ENCODE results near the gene FYTTD1. TPM values are rescaled to one million over a fixed set of nuclear protein-coding genes. Genes with fewer than 3 reads are reported as not detected.

The FYTTD1 gene
- total RNA-seq, 1 experiment from 2014 or later: 70.7 TPM

DNA sequence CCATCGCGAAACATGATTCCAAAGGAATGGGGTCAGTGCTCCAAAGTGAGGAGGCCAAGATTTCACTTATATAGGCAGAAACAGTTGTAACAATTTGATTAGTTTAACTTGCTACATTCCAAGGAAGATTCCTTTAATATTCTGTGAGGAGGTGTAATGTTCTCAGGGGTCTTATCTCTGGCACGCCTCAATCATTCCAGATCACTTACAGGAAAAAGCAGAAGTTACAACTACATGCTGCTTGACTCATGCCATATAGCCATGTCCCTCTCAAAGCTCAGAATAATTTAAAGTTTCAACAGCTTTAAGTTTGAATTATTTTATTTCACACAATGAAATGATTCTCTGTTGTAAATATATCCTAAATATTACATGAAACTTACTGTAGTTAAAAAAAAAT, 3.5 kb upstream of the FYTTD1 start:
- H3K9me2 ChIP-seq (ENCODE audit: insufficient read depth): no peaks in the 10 kb centered on the region
- ChIA-PET RAD21 (ENCODE audit: low non-redundant PET in 1 of 2, low total read pairs in 2 of 2, uncharacterized antibody in 2 of 2, unreplicated experiment in 2 of 2) (no interaction called here), POLR2A (no interaction called here), CTCF (no interaction called here)
- no peak overlapping the region for H3K4me2 ChIP-seq (ENCODE audit: low read length)
- H2AFZ ChIP-seq (ENCODE audit: low read depth, low read length, poor library complexity, severe bottlenecking): no peak overlapping the region
- intact Hi-C loops (cut with micrococcal nuclease): no loop called here
- H3K4me3 ChIP-seq (replicated peaks in 1 of 2; ENCODE audit: low read depth in 1 of 2, low read length in 2 of 2): no peak overlapping the region
- DNase-seq (ENCODE audit: low read depth, low spot score): no peak
- H3K9ac ChIP-seq (ENCODE audit: low read length): no peak overlapping the region
- no TSS peak for BruUV-seq (replicated peaks)
- no peak for TF ChIP-seq TCF7L2 (IDR thresholded peaks at IDR 0.05; ENCODE audit: borderline replicate concordance, extremely low read depth, insufficient read depth, insufficient read length)
- no peak for TF ChIP-seq SP1 (IDR thresholded peaks at IDR 0.05; ENCODE audit: low read depth)
- TF ChIP-seq CTCF (IDR thresholded peaks at IDR 0.05 in 2 of 3, conservative IDR thresholded peaks at IDR 0.05 in 1 of 3; ENCODE audit: borderline replicate concordance in 1 of 3, insufficient read depth in 1 of 3, low read depth in 2 of 3, low read length in 2 of 3): no peak
- TF ChIP-seq, protein P1, sequence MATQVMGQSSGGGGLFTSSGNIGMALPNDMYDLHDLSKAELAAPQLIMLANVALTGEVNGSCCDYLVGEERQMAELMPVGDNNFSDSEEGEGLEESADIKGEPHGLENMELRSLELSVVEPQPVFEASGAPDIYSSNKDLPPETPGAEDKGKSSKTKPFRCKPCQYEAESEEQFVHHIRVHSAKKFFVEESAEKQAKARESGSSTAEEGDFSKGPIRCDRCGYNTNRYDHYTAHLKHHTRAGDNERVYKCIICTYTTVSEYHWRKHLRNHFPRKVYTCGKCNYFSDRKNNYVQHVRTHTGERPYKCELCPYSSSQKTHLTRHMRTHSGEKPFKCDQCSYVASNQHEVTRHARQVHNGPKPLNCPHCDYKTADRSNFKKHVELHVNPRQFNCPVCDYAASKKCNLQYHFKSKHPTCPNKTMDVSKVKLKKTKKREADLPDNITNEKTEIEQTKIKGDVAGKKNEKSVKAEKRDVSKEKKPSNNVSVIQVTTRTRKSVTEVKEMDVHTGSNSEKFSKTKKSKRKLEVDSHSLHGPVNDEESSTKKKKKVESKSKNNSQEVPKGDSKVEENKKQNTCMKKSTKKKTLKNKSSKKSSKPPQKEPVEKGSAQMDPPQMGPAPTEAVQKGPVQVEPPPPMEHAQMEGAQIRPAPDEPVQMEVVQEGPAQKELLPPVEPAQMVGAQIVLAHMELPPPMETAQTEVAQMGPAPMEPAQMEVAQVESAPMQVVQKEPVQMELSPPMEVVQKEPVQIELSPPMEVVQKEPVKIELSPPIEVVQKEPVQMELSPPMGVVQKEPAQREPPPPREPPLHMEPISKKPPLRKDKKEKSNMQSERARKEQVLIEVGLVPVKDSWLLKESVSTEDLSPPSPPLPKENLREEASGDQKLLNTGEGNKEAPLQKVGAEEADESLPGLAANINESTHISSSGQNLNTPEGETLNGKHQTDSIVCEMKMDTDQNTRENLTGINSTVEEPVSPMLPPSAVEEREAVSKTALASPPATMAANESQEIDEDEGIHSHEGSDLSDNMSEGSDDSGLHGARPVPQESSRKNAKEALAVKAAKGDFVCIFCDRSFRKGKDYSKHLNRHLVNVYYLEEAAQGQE (IDR thresholded peaks at IDR 0.05; ENCODE audit: low read depth): no peak
- no peak for TF ChIP-seq EGR1 (IDR thresholded peaks at IDR 0.05; ENCODE audit: low read depth)
- TF ChIP-seq ELF1 (IDR thresholded peaks at IDR 0.05; ENCODE audit: borderline replicate concordance, low read depth): no peak
- no peak for TF ChIP-seq YY1 (IDR thresholded peaks at IDR 0.05; ENCODE audit: extremely low read depth, insufficient replicate concordance, low read depth, low read length)
- TF ChIP-seq EZH2phosphoT487 (IDR thresholded peaks at IDR 0.05; ENCODE audit: borderline replicate concordance): no peak
- TF ChIP-seq EZH2 (IDR thresholded peaks at IDR 0.05): no peak
- TF ChIP-seq SIN3A (IDR thresholded peaks at IDR 0.05; ENCODE audit: low read depth): no peak
- no peak for TF ChIP-seq ZNF274 (IDR thresholded peaks at IDR 0.05; ENCODE audit: low read depth, low read length)
- TF ChIP-seq SRF (IDR thresholded peaks at IDR 0.05; ENCODE audit: low read depth): no peak
- no peak for TF ChIP-seq POLR2A (IDR thresholded peaks at IDR 0.05; ENCODE audit: borderline replicate concordance, extremely low read depth, insufficient read depth, insufficient read length)
- TF ChIP-seq FOSL1 (IDR thresholded peaks at IDR 0.05; ENCODE audit: low read depth): no peak
- TF ChIP-seq, protein P2, sequence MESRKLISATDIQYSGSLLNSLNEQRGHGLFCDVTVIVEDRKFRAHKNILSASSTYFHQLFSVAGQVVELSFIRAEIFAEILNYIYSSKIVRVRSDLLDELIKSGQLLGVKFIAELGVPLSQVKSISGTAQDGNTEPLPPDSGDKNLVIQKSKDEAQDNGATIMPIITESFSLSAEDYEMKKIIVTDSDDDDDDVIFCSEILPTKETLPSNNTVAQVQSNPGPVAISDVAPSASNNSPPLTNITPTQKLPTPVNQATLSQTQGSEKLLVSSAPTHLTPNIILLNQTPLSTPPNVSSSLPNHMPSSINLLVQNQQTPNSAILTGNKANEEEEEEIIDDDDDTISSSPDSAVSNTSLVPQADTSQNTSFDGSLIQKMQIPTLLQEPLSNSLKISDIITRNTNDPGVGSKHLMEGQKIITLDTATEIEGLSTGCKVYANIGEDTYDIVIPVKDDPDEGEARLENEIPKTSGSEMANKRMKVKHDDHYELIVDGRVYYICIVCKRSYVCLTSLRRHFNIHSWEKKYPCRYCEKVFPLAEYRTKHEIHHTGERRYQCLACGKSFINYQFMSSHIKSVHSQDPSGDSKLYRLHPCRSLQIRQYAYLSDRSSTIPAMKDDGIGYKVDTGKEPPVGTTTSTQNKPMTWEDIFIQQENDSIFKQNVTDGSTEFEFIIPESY (IDR thresholded peaks at IDR 0.05; ENCODE audit: extremely low read depth, insufficient replicate concordance, low read length): no peak
- TF ChIP-seq, protein P3, sequence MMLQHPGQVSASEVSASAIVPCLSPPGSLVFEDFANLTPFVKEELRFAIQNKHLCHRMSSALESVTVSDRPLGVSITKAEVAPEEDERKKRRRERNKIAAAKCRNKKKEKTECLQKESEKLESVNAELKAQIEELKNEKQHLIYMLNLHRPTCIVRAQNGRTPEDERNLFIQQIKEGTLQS (IDR thresholded peaks at IDR 0.05): no peak
- no peak for ATAC-seq
- H3K27ac ChIP-seq (ENCODE audit: low read depth, low read length): no peak overlapping the region
- peaks cover 11% of the 10 kb centered on the region for H3K79me2 ChIP-seq (ENCODE audit: insufficient read depth, low read length)
- no peaks in the 10 kb centered on the region for H3K36me3 ChIP-seq (ENCODE audit: control insufficient read depth in 1 of 2, insufficient read depth in 2 of 2, low read length in 2 of 2)
- H3K9me3 ChIP-seq (ENCODE audit: control insufficient read depth in 1 of 2, insufficient read depth in 1 of 2, low read depth in 1 of 2, low read length in 2 of 2): no peaks in the 10 kb centered on the region
- no peaks in the 10 kb centered on the region for H3K27me3 ChIP-seq (ENCODE audit: insufficient read depth, low read length)
- peaks cover 6% of the 10 kb centered on the region; the same call in 1 of the 2 replicates for H4K20me1 ChIP-seq (ENCODE audit: insufficient read depth)
- peaks cover 2 to 18% of the 10 kb centered on the region in 2 experiments; a peak in 3 of 4 replicates for H3K4me1 ChIP-seq (ENCODE audit: control insufficient read depth in 1 of 2, insufficient read depth in 2 of 2, low read length in 2 of 2)

All from HCT116 (cell line).